Small intestine (tissue), 7 donors: ENCODE measurements around the gene KAT7. TPM values are rescaled to one million over a fixed set of nuclear protein-coding genes. Genes with fewer than 3 reads are reported as not detected.

Source experiments
- DNase-seq, 2 donors: peaks; one replicate each; pipeline versions ENCODE4 v3.0.0 to v3.0.0-alpha.2; 2013
- FAIRE-seq: peaks from 2 replicates; lab custom pipeline; 2012; peaks lifted over from hg19 to GRCh38; lab: Jason Lieb, UNC
- H3K27ac ChIP-seq, 3 donors: one replicate each; pipeline ENCODE4 v1.5.1; 2013; ENCODE audit warnings: low read length in 2 of 3, mild to moderate bottlenecking in 2 of 3, control low read depth in 1 of 3, inconsistent platforms in 1 of 3, low read depth in 1 of 3, moderate library complexity in 1 of 3
- H3K27me3 ChIP-seq, 3 donors: one replicate each; pipeline ENCODE4 v1.6.1; 2013; ENCODE audit warnings: low read length in 3 of 3, inconsistent platforms in 1 of 3; ENCODE audit not compliant: control insufficient read depth in 3 of 3, insufficient read depth in 3 of 3
- H3K36me3 ChIP-seq, 3 donors: one replicate each; pipeline ENCODE4 v1.6.1; 2013; ENCODE audit warnings: low read length in 3 of 3, inconsistent platforms in 1 of 3, low read depth in 1 of 3, mild to moderate bottlenecking in 1 of 3, moderate library complexity in 1 of 3; ENCODE audit not compliant: control insufficient read depth in 3 of 3, insufficient read depth in 2 of 3
- H3K4me1 ChIP-seq, 3 donors: one replicate each; pipeline ENCODE4 v1.6.1; 2013; ENCODE audit warnings: low read length in 2 of 3, inconsistent platforms in 1 of 3, low read depth in 1 of 3, mild to moderate bottlenecking in 1 of 3, moderate library complexity in 1 of 3; ENCODE audit not compliant: control insufficient read depth in 3 of 3, insufficient read depth in 2 of 3
- H3K4me3 ChIP-seq, 3 donors: one replicate each; pipeline ENCODE4 v1.5.1; 2013; ENCODE audit warnings: low read length in 3 of 3, control low read depth in 1 of 3, inconsistent platforms in 1 of 3, low read depth in 1 of 3, mild to moderate bottlenecking in 1 of 3, moderate library complexity in 1 of 3
- H3K9me3 ChIP-seq, 2 donors: one replicate each; pipeline ENCODE4 v1.6.1; 2013; ENCODE audit warnings: low read depth in 1 of 2, low read length in 1 of 2; ENCODE audit not compliant: control insufficient read depth in 2 of 2, insufficient read depth in 1 of 2
- WGBS, 3 donors: extraction: QIAGEN DNeasy Blood & Tissue Kit; methylation state at CpG; one replicate each; pipeline ENCODE4 v1.1.7; 2013; 5-methylcytosine and 5-hydroxymethylcytosine counted together
- polyA plus RNA-seq, 4 donors: library from polyadenylated mRNA; stranded (reverse) in 3 of 4; unstranded in 1 of 4; fragments of 200-250 nt in 3 of 4; fragments of 120-200 nt in 1 of 4; gene quantifications; one replicate each; pipeline versions ENCODE4 v1.2.1 to v1.2.3, GENCODE V29; 2013
- donor health status: healthy with polysubstance abuse.
- donor health status: control.
- donor health status: control.
- donor health status: Bipolar disorder and iron deficiency.
- donor health status: healthy.

KAT7 gene
- polyA plus RNA-seq, 4 donors: 5.7 to 31.4 (median 9.2) TPM

DNA sequence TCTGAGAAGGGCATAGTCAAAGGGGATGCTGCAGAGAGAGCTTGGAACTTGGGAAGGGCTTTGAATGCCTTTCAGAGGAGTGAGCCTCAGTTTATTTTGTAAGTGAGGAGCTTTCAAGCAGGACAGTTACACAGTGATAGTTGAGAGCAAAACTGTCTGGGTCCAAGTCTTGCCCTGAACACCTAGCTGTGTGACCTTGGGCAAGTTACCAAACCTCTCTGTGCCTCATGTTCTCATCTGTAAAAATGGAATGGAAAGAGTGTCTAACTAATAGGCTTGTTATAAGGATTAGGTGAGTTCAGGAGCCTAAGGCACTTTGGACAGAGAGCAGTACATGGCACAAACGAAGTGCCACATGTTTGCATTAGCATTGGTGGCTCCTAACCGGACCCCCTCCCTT, 86.4 kb downstream of the KAT7 start:
- Histone ChIP-seq H3K27me3 (peaks cover 0 to 22% (median 2%) of the 10 kb centered on the region in 3 donors), H3K4me3 (no peak overlapping the region), H3K36me3 (no peaks in the 10 kb centered on the region), H3K9me3 (no peaks in the 10 kb centered on the region), H3K4me1 (no peaks in the 10 kb centered on the region), H3K27ac (no peak overlapping the region)
- 62 to 76% (median 75%) methylated on average over 2 of the region's 2 CpGs for WGBS, 3 donors
- no peak for DNase-seq
- FAIRE-seq: no peak

DNA sequence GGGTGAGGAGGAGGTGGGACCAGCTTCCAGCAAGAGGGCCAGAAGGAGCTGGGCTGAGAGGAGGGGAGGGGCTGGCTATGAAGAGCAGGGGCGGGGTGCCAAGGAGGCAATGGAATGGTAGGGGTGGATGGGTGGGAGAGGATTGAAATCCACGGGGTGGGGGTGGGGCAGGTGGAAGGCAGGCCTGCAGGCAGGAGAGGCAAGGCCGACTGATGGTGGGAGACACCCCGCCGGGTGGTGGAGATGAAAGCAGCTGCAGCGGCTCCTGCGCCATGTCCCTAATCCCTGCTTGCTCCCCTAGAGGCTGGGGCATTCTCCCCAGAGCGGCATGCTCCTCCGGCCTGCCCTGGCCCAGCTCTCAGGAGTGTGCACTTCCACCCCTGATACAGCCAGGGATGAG, 87.2 kb downstream of the KAT7 start:
- H3K4me1 ChIP-seq: peaks cover 0 to 5% (median 0%) of the 10 kb centered on the region in 3 donors
- H3K4me3 ChIP-seq: no peak overlapping the region
- no peak for FAIRE-seq
- WGBS, 3 donors: 39 to 55% (median 48%) methylated on average over 2 to 9 of the region's 9 CpGs
- no peaks in the 10 kb centered on the region for H3K36me3 ChIP-seq
- no peak for DNase-seq
- no peak overlapping the region for H3K27ac ChIP-seq
- no peaks in the 10 kb centered on the region for H3K9me3 ChIP-seq
- H3K27me3 ChIP-seq: peaks cover 0 to 28% (median 5%) of the 10 kb centered on the region in 3 donors

DNA sequence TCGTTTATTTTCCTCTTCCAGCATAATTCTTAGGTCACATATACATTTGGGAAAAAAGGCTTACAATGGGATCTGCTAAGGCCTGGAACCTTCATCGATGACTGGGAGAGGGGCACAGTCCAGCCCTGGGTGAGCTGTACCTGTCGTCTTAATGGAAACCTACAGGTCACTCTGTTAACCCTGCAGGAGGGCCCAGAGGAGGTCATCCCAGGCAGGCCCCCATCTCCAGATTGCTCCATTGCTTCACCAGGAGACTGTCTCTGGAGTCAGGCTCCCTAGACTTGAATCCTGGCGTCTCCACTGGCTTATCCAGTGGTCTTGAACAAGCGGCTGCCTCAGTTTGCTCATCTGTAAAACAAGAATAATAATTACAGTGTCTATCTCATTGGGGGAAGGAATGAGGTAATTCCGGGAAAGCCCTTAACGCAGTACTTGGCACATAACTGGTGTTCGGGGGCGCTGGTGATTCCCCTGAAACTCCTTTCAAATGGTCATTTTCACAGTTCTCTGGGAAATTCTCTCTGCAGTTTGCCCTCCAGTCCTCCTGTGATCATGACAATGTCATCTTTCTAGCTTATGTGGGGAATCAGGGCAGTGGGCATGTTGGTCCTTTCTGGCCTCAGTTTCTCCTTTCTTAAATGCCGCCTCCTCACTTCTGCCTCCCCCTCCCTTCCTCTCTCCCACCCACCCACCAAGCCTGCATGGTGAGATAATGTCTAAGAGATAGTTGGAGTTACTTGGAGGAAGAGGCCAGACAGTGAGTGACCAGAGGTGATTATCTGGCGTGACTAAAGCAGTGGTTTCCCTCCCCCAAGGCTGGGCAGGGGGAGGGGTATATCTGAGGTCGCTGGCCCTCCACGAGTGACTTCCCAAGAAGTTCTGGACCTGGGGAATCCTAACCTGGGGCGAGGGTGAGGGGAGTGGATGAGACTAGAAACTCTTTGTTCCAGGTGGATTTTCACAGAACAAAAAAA, 90.7 kb downstream of the KAT7 start:
- H3K36me3 ChIP-seq: no peaks in the 10 kb centered on the region
- H3K9me3 ChIP-seq: no peaks in the 10 kb centered on the region
- DNase-seq (no peak), FAIRE-seq (no peak)
- peaks cover 0 to 30% (median 14%) of the 10 kb centered on the region in 3 donors for H3K27me3 ChIP-seq
- no peak overlapping the region for H3K4me3 ChIP-seq
- H3K4me1 ChIP-seq: peaks cover 0 to 21% (median 0%) of the 10 kb centered on the region in 3 donors
- H3K27ac ChIP-seq: no peak overlapping the region
- WGBS, 3 donors: 57 to 66% (median 62%) methylated on average over 14 of the region's 14 CpGs

DNA sequence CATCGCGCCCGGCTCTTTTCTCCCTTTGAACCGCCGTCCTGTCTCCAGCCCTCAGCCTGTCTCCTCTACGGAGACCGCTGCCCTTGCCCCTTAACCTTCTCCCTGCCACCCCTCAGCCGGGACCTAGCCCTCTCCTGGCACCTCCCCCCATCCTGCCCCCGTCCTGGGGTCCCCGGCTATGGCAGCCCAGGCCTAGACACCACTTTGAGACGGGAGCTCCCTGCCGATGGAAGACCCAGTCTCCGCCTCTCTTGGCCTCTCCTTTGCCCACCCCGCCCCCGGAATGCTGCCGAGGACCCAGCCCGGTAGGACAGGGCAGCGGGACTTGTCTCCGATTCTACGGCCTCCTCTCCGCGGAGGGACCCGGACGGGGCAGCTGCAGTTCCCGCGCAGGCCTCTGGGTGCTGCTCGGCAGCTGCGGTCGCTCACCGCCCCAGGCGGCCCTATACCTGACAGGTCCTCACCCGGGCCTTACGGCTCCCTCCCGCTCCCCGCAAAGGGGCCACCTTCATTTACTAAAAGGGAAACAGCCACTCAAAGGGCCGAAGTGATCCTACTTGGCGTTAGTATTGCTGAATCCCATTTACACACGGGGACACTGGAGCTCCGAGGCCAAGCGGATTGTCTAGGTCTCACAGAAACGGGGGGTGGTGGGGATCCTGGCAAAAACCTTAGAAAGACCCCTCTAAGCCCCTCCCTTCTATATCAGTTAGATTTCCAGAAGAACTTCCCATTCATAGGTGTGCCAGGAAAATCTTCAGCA, 92.0 kb downstream of the KAT7 start:
- DNase-seq (peak; percentile 50 to 91), FAIRE-seq (no peak)
- Histone ChIP-seq H3K27ac (no peak overlapping the region), H3K36me3 (no peaks in the 10 kb centered on the region), H3K4me1 (peaks cover 0 to 21% (median 0%) of the 10 kb centered on the region in 3 donors), H3K4me3 (peak overlapping the region in 1 of 3 donors; percentile 8), H3K9me3 (no peaks in the 10 kb centered on the region), H3K27me3 (peaks cover 0 to 30% (median 14%) of the 10 kb centered on the region in 3 donors)
- 4 to 5% (median 4%) methylated on average over 40 to 41 of the region's 41 CpGs for WGBS, 3 donors

DNA sequence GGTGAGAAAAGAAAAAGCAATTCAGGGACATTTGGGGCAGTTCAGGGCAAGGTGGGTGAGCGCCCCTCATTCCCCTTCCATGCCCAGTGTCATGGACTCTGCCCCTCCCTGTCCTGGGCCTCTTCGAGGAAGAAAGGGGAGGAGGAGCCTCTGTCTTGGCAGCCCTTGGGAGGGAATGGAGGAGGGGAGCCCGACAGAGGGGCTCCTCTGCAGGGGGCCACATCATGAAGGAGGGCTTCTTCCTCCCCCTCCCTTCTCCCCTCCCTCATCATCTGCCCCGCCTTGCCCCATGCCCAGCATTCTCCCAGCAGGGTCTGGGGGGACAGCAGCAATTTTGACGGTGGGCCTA, 92.5 kb downstream of the KAT7 start:
- no peak for FAIRE-seq
- WGBS, 3 donors: 15 to 22% (median 16%) methylated on average over 4 to 5 of the region's 5 CpGs
- peaks cover 0 to 28% (median 18%) of the 10 kb centered on the region in 3 donors for H3K27me3 ChIP-seq

DNA sequence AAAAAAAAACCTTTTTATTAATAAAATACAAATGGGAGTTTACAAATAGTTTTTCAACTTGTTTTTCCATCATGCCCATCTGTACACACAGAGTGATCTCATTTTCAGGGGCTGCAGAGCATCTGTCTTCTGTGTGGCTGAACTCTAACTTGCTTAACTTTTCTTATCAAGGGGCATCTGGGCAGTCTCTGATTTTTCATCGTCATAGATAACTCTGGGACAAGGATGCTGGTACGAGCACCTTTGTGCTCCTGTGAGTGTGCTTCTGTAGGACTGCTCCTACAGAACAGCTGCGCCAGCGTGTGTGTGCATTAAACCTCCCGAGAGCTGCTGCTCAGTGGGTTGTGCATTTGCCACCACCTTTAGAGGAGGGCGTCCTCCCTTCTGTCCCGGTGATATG, 94.0 kb downstream of the KAT7 start:
- DNase-seq: no peak
- Histone ChIP-seq H3K9me3 (no peaks in the 10 kb centered on the region), H3K36me3 (no peaks in the 10 kb centered on the region), H3K27ac (no peak overlapping the region), H3K4me3 (no peak overlapping the region), H3K27me3 (peaks cover 0 to 28% (median 21%) of the 10 kb centered on the region in 3 donors), H3K4me1 (peaks cover 0 to 31% (median 0%) of the 10 kb centered on the region in 3 donors)
- FAIRE-seq: no peak
- WGBS, 3 donors: 35 to 49% (median 44%) methylated on average over 7 of the region's 7 CpGs

More for the DNA sequence above, 92.5 kb downstream of the KAT7 start:
- Histone ChIP-seq H3K4me3 (peak overlapping the region in 1 of 3 donors; percentile 8), H3K9me3 (no peaks in the 10 kb centered on the region), H3K36me3 (no peaks in the 10 kb centered on the region), H3K4me1 (peaks cover 0 to 21% (median 0%) of the 10 kb centered on the region in 3 donors), H3K27ac (no peak overlapping the region)
- peak in 1 of 2 donors; percentile 66 for DNase-seq

Other genes with a start within 250 kb of the KAT7 start
- 1 to 10 TPM in 1 of 4 donors, under 1 TPM in 1, not detected in 2; 0.31 to 2.3 TPM for gene NXPH3, start 212.8 kb upstream of the KAT7 start, polyA plus RNA-seq
- 10 to 100 TPM; 35.7 to 51.2 (median 39.0) TPM for gene SPOP, start 110.6 kb upstream of the KAT7 start, polyA plus RNA-seq
- gene SLC35B1, start 80.7 kb upstream of the KAT7 start, polyA plus RNA-seq: 100 to 1,000 TPM in 1 of 4 donors, 10 to 100 TPM in 3; 54.4 to 108 (median 84.0) TPM
- 1 to 10 TPM; 2.9 to 9.4 (median 7.2) TPM for gene FAM117A, start 24.6 kb upstream of the KAT7 start, polyA plus RNA-seq
- gene TAC4, start 59.4 kb downstream of the KAT7 start, polyA plus RNA-seq: under 1 TPM in 1 of 4 donors, not detected in 3; 0.24 TPM
- gene DLX4, start 180.5 kb downstream of the KAT7 start, polyA plus RNA-seq: 1 to 10 TPM in 2 of 4 donors, not detected in 2; 1.3 to 4.0 TPM
- gene DLX3, start 206.5 kb downstream of the KAT7 start, polyA plus RNA-seq: 1 to 10 TPM in 1 of 4 donors, under 1 TPM in 1, not detected in 2; 0.06 to 1.4 TPM